ENCODE measurements around the gene STUB1. TPM values are rescaled to one million over a fixed set of nuclear protein-coding genes. Genes with fewer than 3 reads are reported as not detected.

STUB1 gene
- total RNA-seq, 1 experiment from 2014 or later = 301 TPM

- peaks cover 42% of the 10 kb centered on the region for H3K36me3 ChIP-seq
- no peak for DNase-seq
- H3K4me3 ChIP-seq = no peak overlapping the region
- H3K9me3 ChIP-seq = no peaks in the 10 kb centered on the region
- no peaks in the 10 kb centered on the region for H3K27me3 ChIP-seq
These were observed 21.3 kb upstream of the STUB1 start for GRCh38 chr16:658679-659571.

GRCh38 chr16:659618-660017, 20.6 kb upstream of the STUB1 start:
- H3K4me3 ChIP-seq = no peak overlapping the region
- no peak for DNase-seq
- H3K36me3 ChIP-seq = peaks cover 41% of the 10 kb centered on the region
- no peaks in the 10 kb centered on the region for H3K9me3 ChIP-seq
- no peaks in the 10 kb centered on the region for H3K27me3 ChIP-seq

- no peaks in the 10 kb centered on the region for H3K27me3 ChIP-seq
- DNase-seq = no peak
- no peak overlapping the region for H3K4me3 ChIP-seq
- peaks cover 40% of the 10 kb centered on the region for H3K36me3 ChIP-seq
- H3K9me3 ChIP-seq = no peaks in the 10 kb centered on the region
These were observed 20.1 kb upstream of the STUB1 start for GRCh38 chr16:660132-660458.

- Histone ChIP-seq H3K4me3 (no peak overlapping the region), H3K9me3 (no peaks in the 10 kb centered on the region), H3K27me3 (no peaks in the 10 kb centered on the region), H3K36me3 (peaks cover 40% of the 10 kb centered on the region)
- DNase-seq = no peak
These were observed 19.6 kb upstream of the STUB1 start for GRCh38 chr16:660459-661183.

- no peaks in the 10 kb centered on the region for H3K9me3 ChIP-seq
- H3K27me3 ChIP-seq = no peaks in the 10 kb centered on the region
- peaks cover 35% of the 10 kb centered on the region for H3K36me3 ChIP-seq
- no peak for DNase-seq
- H3K4me3 ChIP-seq = no peak overlapping the region
These were observed 18.9 kb upstream of the STUB1 start for GRCh38 chr16:661184-661821.

GRCh38 chr16:662095-662494, 18.1 kb upstream of the STUB1 start:
- peaks cover 37% of the 10 kb centered on the region for H3K36me3 ChIP-seq
- no peak for DNase-seq

GRCh38 chr16:662597-662996, 17.6 kb upstream of the STUB1 start:
- no peaks in the 10 kb centered on the region for H3K27me3 ChIP-seq
- H3K9me3 ChIP-seq = no peaks in the 10 kb centered on the region
- no peak for DNase-seq
- no peak overlapping the region for H3K4me3 ChIP-seq
- H3K36me3 ChIP-seq = peaks cover 42% of the 10 kb centered on the region

More at GRCh38 chr16:662095-662494, 18.1 kb upstream of the STUB1 start:
- Histone ChIP-seq H3K27me3 (no peaks in the 10 kb centered on the region), H3K4me3 (no peak overlapping the region), H3K9me3 (no peaks in the 10 kb centered on the region)

- Histone ChIP-seq H3K4me3 (no peak overlapping the region), H3K27me3 (no peaks in the 10 kb centered on the region), H3K9me3 (no peaks in the 10 kb centered on the region), H3K36me3 (peaks cover 51% of the 10 kb centered on the region)
- no peak for DNase-seq
These were observed 13.6 kb upstream of the STUB1 start for GRCh38 chr16:666572-666971.

GRCh38 chr16:667113-667779, 13.0 kb upstream of the STUB1 start:
- Histone ChIP-seq H3K4me3 (peak overlapping the region; percentile 96), H3K36me3 (peaks cover 49% of the 10 kb centered on the region), H3K9me3 (no peaks in the 10 kb centered on the region), H3K27me3 (no peaks in the 10 kb centered on the region)
- DNase-seq = no peak

GRCh38 chr16:667780-668518, 12.3 kb upstream of the STUB1 start, which contains the start of gene RHOT2:
RHOT2 (plus strand) TSS chr16:668132; CDS start chr16:668200, 68 bp downstream.
- Histone ChIP-seq H3K27me3 (no peaks in the 10 kb centered on the region), H3K4me3 (peak within 1 kb of the TSS; percentile 96), H3K36me3 (peaks cover 55% of the 10 kb centered on the region), H3K9me3 (no peaks in the 10 kb centered on the region)
- DNase-seq = peak; percentile 96

GRCh38 chr16:668519-669171, 11.6 kb upstream of the STUB1 start:
- peak overlapping the region; percentile 96 for H3K4me3 ChIP-seq
- no peak for DNase-seq
- H3K27me3 ChIP-seq = no peaks in the 10 kb centered on the region
- H3K36me3 ChIP-seq = peaks cover 59% of the 10 kb centered on the region
- no peaks in the 10 kb centered on the region for H3K9me3 ChIP-seq

- H3K27me3 ChIP-seq = no peaks in the 10 kb centered on the region
- H3K36me3 ChIP-seq = peaks cover 63% of the 10 kb centered on the region
- peak overlapping the region; percentile 96 for H3K4me3 ChIP-seq
- H3K9me3 ChIP-seq = no peaks in the 10 kb centered on the region
- no peak for DNase-seq
These were observed 10.5 kb upstream of the STUB1 start for GRCh38 chr16:669666-670065.

- H3K36me3 ChIP-seq = peaks cover 65% of the 10 kb centered on the region
- H3K4me3 ChIP-seq = no peak overlapping the region
- H3K27me3 ChIP-seq = no peaks in the 10 kb centered on the region
- no peaks in the 10 kb centered on the region for H3K9me3 ChIP-seq
- no peak for DNase-seq
These were observed 9.5 kb upstream of the STUB1 start for GRCh38 chr16:670485-671352.

- no peaks in the 10 kb centered on the region for H3K27me3 ChIP-seq
- DNase-seq = no peak
- H3K36me3 ChIP-seq = peaks cover 65% of the 10 kb centered on the region
- H3K9me3 ChIP-seq = no peaks in the 10 kb centered on the region
- H3K4me3 ChIP-seq = no peak overlapping the region
These were observed 8.7 kb upstream of the STUB1 start for GRCh38 chr16:671353-672131.

Measured in MG63 (cell line).